Nephron (organoid): Measurements from ENCODE around the gene BRINP1.

Source experiments
- H3K27ac Mint-ChIP-seq, 3 experiments: 2 replicates each; pipeline ENCODE4 v1.8.0; 2020; ENCODE audit warnings: mixed read lengths in 3 of 3, mild to moderate bottlenecking in 2 of 3, moderate library complexity in 1 of 3
- H3K27me3 Mint-ChIP-seq: 2 replicates; pipeline ENCODE4 v1.8.0; 2021; ENCODE audit warnings: low read depth, mild to moderate bottlenecking, moderate library complexity, mixed read lengths
- H3K36me3 Mint-ChIP-seq: 2 replicates; pipeline ENCODE4 v1.8.0; 2020; ENCODE audit warnings: low read depth, mixed read lengths
- H3K4me1 Mint-ChIP-seq: 2 replicates; pipeline ENCODE4 v1.8.0; 2020; ENCODE audit warnings: mixed read lengths
- H3K4me3 Mint-ChIP-seq, 3 experiments: 2 replicates each; pipeline ENCODE4 v1.8.0; 2020; ENCODE audit warnings: mild to moderate bottlenecking in 3 of 3, mixed read lengths in 3 of 3, moderate library complexity in 2 of 3
- H3K9me3 Mint-ChIP-seq: 2 replicates; pipeline ENCODE4 v1.8.0; 2020; ENCODE audit warnings: mixed read lengths
- TF ChIP-seq, protein P1 (sequence below), 3 experiments: fragments of 200-600 bp; sonication (generic); IDR thresholded peaks; one replicate each; pipeline ENCODE4 v1.5.0; 2021; ENCODE audit warnings: antibody characterized with exemption in 3 of 3; ENCODE audit not compliant: unreplicated experiment in 3 of 3

Gene BRINP1

GRCh38 chr9:119166096-119166495 is 203.1 kb downstream of the BRINP1 start:
- peaks cover 37% of the 10 kb centered on the region for H3K36me3 Mint-ChIP-seq
- H3K27ac Mint-ChIP-seq: no peak overlapping the region

GRCh38 chr9:119165131-119165530 is 204.1 kb downstream of the BRINP1 start:
- Mint-ChIP-seq H3K4me1 (peaks cover 6% of the 10 kb centered on the region), H3K36me3 (peaks cover 37% of the 10 kb centered on the region), H3K9me3 (peaks cover 16% of the 10 kb centered on the region)

More at GRCh38 chr9:119166096-119166495, 203.1 kb downstream of the BRINP1 start:
- no peak overlapping the region for H3K4me3 Mint-ChIP-seq
- H3K4me1 Mint-ChIP-seq: peaks cover 6% of the 10 kb centered on the region
- peaks cover 16% of the 10 kb centered on the region for H3K9me3 Mint-ChIP-seq
- H3K27me3 Mint-ChIP-seq: no peaks in the 10 kb centered on the region
- TF ChIP-seq, protein P1, sequence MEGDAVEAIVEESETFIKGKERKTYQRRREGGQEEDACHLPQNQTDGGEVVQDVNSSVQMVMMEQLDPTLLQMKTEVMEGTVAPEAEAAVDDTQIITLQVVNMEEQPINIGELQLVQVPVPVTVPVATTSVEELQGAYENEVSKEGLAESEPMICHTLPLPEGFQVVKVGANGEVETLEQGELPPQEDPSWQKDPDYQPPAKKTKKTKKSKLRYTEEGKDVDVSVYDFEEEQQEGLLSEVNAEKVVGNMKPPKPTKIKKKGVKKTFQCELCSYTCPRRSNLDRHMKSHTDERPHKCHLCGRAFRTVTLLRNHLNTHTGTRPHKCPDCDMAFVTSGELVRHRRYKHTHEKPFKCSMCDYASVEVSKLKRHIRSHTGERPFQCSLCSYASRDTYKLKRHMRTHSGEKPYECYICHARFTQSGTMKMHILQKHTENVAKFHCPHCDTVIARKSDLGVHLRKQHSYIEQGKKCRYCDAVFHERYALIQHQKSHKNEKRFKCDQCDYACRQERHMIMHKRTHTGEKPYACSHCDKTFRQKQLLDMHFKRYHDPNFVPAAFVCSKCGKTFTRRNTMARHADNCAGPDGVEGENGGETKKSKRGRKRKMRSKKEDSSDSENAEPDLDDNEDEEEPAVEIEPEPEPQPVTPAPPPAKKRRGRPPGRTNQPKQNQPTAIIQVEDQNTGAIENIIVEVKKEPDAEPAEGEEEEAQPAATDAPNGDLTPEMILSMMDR (IDR thresholded peaks at IDR 0.05; ENCODE audit: unreplicated experiment in 3 of 3): no peak

GRCh38 chr9:119164716-119165115 is 204.5 kb downstream of the BRINP1 start:
- Mint-ChIP-seq H3K4me3 (no peak overlapping the region), H3K27ac (peak overlapping the region in 1 of 3 experiments; percentile 6), H3K9me3 (peaks cover 16% of the 10 kb centered on the region), H3K36me3 (peaks cover 37% of the 10 kb centered on the region), H3K27me3 (no peaks in the 10 kb centered on the region), H3K4me1 (peaks cover 6% of the 10 kb centered on the region)
- TF ChIP-seq, protein P1 (IDR thresholded peaks at IDR 0.05; ENCODE audit: unreplicated experiment in 3 of 3): no peak

More at GRCh38 chr9:119165131-119165530, 204.1 kb downstream of the BRINP1 start:
- H3K4me3 Mint-ChIP-seq: no peak overlapping the region
- H3K27me3 Mint-ChIP-seq: no peaks in the 10 kb centered on the region
- TF ChIP-seq, protein P1 (IDR thresholded peaks at IDR 0.05; ENCODE audit: unreplicated experiment in 3 of 3): no peak
- H3K27ac Mint-ChIP-seq: peak overlapping the region in 1 of 3 experiments; percentile 6

DNA sequence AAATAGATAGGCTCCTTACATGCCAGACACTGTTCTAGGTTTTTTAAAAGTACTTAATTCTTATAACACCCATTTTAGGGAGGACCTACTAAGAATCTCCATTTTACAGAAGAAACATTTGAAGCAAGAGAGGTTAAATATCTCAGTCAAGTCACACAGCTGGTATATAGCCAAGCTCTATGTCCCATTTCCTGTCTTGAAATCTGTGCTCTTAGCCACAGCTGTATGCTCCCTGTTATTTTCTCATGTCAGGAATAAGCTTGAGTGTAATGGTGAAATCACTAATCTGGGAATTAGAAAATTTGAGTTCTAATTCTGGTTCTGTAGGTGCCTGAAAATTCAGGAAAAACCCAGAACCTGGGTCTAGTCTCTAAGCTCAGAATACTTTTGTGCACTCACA is 208.7 kb downstream of the BRINP1 start:
- TF ChIP-seq, protein P1 (IDR thresholded peaks at IDR 0.05; ENCODE audit: unreplicated experiment in 3 of 3): no peak
- Mint-ChIP-seq H3K36me3 (peaks cover 7% of the 10 kb centered on the region), H3K27me3 (peaks cover 4% of the 10 kb centered on the region)

DNA sequence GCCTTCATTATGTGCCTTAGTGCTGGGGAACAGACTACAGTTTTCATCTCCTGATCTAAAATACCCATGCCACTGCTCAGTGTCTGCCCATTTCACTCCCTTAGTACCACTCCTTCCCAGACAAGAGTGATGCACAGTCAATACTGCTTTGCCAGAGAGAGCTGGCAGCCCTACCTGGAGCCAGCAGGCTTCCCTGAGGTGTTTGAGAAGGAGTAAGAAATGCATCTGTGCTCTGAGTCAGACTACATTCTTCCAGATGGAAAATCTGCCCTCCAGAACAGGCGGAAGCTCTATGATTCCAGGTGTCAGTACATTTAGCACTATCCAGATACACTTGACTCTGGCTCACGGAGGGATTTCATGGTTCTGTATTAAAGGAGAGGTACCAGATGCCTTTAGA is 209.8 kb downstream of the BRINP1 start:
- H3K36me3 Mint-ChIP-seq: peaks cover 5% of the 10 kb centered on the region
- no peak overlapping the region for H3K27ac Mint-ChIP-seq
- H3K27me3 Mint-ChIP-seq: peaks cover 4% of the 10 kb centered on the region
- no peaks in the 10 kb centered on the region for H3K9me3 Mint-ChIP-seq
- no peaks in the 10 kb centered on the region for H3K4me1 Mint-ChIP-seq
- H3K4me3 Mint-ChIP-seq: no peak overlapping the region
- TF ChIP-seq, protein P1 (IDR thresholded peaks at IDR 0.05; ENCODE audit: unreplicated experiment in 3 of 3): no peak

More for the DNA sequence above, 208.7 kb downstream of the BRINP1 start:
- H3K4me1 Mint-ChIP-seq: no peaks in the 10 kb centered on the region
- no peak overlapping the region for H3K27ac Mint-ChIP-seq
- H3K9me3 Mint-ChIP-seq: no peaks in the 10 kb centered on the region
- H3K4me3 Mint-ChIP-seq: no peak overlapping the region

DNA sequence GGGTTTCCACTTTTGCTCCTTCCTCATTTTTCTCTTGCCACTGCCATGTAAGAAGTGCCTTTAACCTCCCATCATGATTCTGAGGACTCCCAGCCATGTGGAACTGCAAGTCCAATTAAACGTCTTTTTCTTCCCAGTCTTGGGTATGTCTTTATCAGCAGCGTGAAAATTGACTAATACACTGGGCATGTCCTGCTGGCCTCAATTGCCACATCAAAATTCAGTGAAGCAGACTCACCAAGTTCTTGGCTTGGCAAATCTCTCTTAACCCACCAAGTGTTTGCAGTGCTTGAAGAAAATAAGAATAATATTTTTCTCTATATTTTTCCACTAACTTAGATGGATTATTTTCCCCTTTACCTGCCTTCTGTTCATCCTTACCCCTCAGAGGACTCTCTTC is 212.0 kb downstream of the BRINP1 start:
- H3K27me3 Mint-ChIP-seq: peaks cover 4% of the 10 kb centered on the region
- H3K4me1 Mint-ChIP-seq: no peaks in the 10 kb centered on the region
- no peak overlapping the region for H3K27ac Mint-ChIP-seq
- TF ChIP-seq, protein P1 (IDR thresholded peaks at IDR 0.05; ENCODE audit: unreplicated experiment in 3 of 3): no peak
- no peak overlapping the region for H3K4me3 Mint-ChIP-seq
- no peaks in the 10 kb centered on the region for H3K36me3 Mint-ChIP-seq
- no peaks in the 10 kb centered on the region for H3K9me3 Mint-ChIP-seq
